Measurements from ENCODE around the gene AIPL1. TPM values are rescaled to one million over a fixed set of nuclear protein-coding genes. Genes with fewer than 3 reads are reported as not detected.

AIPL1 gene
- total and polyA plus RNA-seq, 2 of the 13 experiments (the other 11 are each of a cell fraction or from before 2014, with no cell fraction given): not detected

DNA sequence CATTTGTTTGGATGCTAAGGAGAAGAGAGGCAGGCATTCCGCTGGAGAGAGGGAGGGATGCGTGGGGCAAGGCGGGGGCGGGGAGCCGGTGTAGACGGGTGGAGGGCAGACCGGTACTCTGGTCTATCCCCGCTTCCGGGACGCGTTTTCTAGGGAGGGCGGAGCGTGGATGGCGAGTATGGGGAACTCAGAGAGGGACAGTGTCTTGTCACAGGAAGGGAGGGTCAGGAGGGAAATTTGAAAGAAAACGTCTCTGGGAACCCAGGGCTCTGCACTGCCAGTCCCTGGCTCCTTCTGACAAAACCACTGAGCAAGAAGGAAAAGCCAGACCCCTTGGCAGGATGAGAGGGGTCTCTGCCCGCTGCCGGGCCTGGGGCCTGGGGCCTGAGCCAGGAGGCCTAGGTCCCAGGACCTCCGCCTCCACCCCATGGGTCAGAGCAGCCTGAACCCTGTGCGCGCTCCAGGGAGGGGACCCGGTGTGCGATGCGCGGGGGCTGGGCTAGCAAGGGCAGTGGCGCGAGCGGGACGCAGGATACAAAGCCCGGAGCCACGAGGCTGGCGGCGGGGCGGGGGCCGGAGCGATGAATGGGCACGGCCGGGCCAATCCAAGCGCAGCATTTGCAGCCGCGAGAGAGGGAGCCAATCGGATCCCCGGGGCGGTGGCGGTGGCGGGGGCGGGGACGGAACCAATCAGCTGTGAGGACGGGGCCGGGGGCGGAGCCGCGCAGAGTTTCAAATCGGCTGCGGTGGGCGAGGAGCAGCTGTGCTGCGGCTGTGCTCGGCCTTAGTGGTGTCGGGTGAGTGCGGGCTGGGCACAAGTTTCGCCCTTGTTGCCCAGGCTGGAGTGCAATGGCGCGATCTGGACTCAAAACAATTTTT is 9.0 kb upstream of the AIPL1 start, which contains the start of gene PIMREG (continued):
- TF ChIP-seq, protein P1, sequence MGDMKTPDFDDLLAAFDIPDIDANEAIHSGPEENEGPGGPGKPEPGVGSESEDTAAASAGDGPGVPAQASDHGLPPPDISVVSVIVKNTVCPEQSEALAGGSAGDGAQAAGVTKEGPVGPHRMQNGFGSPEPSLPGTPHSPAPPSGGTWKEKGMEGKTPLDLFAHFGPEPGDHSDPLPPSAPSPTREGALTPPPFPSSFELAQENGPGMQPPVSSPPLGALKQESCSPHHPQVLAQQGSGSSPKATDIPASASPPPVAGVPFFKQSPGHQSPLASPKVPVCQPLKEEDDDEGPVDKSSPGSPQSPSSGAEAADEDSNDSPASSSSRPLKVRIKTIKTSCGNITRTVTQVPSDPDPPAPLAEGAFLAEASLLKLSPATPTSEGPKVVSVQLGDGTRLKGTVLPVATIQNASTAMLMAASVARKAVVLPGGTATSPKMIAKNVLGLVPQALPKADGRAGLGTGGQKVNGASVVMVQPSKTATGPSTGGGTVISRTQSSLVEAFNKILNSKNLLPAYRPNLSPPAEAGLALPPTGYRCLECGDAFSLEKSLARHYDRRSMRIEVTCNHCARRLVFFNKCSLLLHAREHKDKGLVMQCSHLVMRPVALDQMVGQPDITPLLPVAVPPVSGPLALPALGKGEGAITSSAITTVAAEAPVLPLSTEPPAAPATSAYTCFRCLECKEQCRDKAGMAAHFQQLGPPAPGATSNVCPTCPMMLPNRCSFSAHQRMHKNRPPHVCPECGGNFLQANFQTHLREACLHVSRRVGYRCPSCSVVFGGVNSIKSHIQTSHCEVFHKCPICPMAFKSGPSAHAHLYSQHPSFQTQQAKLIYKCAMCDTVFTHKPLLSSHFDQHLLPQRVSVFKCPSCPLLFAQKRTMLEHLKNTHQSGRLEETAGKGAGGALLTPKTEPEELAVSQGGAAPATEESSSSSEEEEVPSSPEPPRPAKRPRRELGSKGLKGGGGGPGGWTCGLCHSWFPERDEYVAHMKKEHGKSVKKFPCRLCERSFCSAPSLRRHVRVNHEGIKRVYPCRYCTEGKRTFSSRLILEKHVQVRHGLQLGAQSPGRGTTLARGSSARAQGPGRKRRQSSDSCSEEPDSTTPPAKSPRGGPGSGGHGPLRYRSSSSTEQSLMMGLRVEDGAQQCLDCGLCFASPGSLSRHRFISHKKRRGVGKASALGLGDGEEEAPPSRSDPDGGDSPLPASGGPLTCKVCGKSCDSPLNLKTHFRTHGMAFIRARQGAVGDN (CRISPR knock-in tag; IDR thresholded peaks at IDR 0.05): peak; percentile 96
- no peak for TF ChIP-seq ZNF274 (CRISPR knock-in tag; IDR thresholded peaks at IDR 0.05)
- TF ChIP-seq GABPA (IDR thresholded peaks at IDR 0.05; ENCODE audit: low read depth, low read length): peak; percentile 34; the same call in 1 of the 2 replicates
- TF ChIP-seq GABPA (CRISPR knock-in tag; IDR thresholded peaks at IDR 0.05; ENCODE audit: low read depth): peak; percentile 79
- TF ChIP-seq, protein P2, sequence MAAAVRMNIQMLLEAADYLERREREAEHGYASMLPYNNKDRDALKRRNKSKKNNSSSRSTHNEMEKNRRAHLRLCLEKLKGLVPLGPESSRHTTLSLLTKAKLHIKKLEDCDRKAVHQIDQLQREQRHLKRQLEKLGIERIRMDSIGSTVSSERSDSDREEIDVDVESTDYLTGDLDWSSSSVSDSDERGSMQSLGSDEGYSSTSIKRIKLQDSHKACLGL (CRISPR knock-in tag; IDR thresholded peaks at IDR 0.05): peak; percentile 93
- no peak for TF ChIP-seq ZNF737 (CRISPR knock-in tag; IDR thresholded peaks at IDR 0.05; ENCODE audit: borderline replicate concordance)
- TF ChIP-seq EP300 (IDR thresholded peaks at IDR 0.05; ENCODE audit: low read depth in 2 of 2, low read length in 2 of 2): no peak
- TF ChIP-seq EP300 (CRISPR knock-in tag; IDR thresholded peaks at IDR 0.05; ENCODE audit: borderline replicate concordance): peak; percentile 10; the same call in 1 of the 2 replicates
- TF ChIP-seq, protein P3, sequence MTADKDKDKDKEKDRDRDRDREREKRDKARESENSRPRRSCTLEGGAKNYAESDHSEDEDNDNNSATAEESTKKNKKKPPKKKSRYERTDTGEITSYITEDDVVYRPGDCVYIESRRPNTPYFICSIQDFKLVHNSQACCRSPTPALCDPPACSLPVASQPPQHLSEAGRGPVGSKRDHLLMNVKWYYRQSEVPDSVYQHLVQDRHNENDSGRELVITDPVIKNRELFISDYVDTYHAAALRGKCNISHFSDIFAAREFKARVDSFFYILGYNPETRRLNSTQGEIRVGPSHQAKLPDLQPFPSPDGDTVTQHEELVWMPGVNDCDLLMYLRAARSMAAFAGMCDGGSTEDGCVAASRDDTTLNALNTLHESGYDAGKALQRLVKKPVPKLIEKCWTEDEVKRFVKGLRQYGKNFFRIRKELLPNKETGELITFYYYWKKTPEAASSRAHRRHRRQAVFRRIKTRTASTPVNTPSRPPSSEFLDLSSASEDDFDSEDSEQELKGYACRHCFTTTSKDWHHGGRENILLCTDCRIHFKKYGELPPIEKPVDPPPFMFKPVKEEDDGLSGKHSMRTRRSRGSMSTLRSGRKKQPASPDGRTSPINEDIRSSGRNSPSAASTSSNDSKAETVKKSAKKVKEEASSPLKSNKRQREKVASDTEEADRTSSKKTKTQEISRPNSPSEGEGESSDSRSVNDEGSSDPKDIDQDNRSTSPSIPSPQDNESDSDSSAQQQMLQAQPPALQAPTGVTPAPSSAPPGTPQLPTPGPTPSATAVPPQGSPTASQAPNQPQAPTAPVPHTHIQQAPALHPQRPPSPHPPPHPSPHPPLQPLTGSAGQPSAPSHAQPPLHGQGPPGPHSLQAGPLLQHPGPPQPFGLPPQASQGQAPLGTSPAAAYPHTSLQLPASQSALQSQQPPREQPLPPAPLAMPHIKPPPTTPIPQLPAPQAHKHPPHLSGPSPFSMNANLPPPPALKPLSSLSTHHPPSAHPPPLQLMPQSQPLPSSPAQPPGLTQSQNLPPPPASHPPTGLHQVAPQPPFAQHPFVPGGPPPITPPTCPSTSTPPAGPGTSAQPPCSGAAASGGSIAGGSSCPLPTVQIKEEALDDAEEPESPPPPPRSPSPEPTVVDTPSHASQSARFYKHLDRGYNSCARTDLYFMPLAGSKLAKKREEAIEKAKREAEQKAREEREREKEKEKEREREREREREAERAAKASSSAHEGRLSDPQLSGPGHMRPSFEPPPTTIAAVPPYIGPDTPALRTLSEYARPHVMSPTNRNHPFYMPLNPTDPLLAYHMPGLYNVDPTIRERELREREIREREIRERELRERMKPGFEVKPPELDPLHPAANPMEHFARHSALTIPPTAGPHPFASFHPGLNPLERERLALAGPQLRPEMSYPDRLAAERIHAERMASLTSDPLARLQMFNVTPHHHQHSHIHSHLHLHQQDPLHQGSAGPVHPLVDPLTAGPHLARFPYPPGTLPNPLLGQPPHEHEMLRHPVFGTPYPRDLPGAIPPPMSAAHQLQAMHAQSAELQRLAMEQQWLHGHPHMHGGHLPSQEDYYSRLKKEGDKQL (CRISPR knock-in tag; IDR thresholded peaks at IDR 0.05; ENCODE audit: low read depth): no peak
- TF ChIP-seq SOX5 (CRISPR knock-in tag; IDR thresholded peaks at IDR 0.05; ENCODE audit: borderline replicate concordance): no peak
- TF ChIP-seq MTA1 (CRISPR knock-in tag; IDR thresholded peaks at IDR 0.05; ENCODE audit: borderline replicate concordance): peak; percentile 71; the same call in 1 of the 2 replicates
- TF ChIP-seq, protein P4, sequence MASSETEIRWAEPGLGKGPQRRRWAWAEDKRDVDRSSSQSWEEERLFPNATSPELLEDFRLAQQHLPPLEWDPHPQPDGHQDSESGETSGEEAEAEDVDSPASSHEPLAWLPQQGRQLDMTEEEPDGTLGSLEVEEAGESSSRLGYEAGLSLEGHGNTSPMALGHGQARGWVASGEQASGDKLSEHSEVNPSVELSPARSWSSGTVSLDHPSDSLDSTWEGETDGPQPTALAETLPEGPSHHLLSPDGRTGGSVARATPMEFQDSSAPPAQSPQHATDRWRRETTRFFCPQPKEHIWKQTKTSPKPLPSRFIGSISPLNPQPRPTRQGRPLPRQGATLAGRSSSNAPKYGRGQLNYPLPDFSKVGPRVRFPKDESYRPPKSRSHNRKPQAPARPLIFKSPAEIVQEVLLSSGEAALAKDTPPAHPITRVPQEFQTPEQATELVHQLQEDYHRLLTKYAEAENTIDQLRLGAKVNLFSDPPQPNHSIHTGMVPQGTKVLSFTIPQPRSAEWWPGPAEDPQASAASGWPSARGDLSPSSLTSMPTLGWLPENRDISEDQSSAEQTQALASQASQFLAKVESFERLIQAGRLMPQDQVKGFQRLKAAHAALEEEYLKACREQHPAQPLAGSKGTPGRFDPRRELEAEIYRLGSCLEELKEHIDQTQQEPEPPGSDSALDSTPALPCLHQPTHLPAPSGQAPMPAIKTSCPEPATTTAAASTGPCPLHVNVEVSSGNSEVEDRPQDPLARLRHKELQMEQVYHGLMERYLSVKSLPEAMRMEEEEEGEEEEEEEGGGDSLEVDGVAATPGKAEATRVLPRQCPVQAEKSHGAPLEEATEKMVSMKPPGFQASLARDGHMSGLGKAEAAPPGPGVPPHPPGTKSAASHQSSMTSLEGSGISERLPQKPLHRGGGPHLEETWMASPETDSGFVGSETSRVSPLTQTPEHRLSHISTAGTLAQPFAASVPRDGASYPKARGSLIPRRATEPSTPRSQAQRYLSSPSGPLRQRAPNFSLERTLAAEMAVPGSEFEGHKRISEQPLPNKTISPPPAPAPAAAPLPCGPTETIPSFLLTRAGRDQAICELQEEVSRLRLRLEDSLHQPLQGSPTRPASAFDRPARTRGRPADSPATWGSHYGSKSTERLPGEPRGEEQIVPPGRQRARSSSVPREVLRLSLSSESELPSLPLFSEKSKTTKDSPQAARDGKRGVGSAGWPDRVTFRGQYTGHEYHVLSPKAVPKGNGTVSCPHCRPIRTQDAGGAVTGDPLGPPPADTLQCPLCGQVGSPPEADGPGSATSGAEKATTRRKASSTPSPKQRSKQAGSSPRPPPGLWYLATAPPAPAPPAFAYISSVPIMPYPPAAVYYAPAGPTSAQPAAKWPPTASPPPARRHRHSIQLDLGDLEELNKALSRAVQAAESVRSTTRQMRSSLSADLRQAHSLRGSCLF (CRISPR knock-in tag; IDR thresholded peaks at IDR 0.05; ENCODE audit: borderline replicate concordance): no peak
